ENCODE data around the gene RALGAPB. TPM values are rescaled to one million over a fixed set of nuclear protein-coding genes. Genes with fewer than 3 reads are reported as not detected.

RALGAPB gene
- total and polyA plus RNA-seq, 2 of the 13 experiments (the other 11 are each of a cell fraction or from before 2014, with no cell fraction given), result 17.6 to 30.6 TPM

DNA sequence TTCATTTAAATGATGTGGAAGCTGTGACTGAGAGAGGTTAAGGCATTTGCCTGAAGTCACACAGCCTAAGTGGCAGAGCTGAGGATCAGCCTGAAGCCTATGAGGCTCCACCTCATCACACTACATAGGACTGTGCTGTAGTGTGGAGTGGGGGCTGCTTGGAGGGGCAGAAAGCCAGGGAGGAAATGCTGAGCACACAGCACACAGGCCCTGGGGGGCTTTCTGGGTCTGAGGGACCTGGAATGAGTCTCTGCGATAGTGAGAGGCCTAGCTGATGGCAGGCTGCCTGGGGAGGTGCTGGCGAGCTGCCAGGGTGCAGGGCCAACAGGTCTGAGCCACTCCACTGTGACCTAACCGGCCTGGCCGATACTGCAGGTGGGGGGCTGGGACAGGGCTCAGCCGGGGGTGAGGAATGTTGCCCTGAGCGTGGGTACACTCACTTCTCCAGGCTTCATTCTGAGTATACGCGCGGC lies 126.8 kb downstream of the RALGAPB start (continued):
- TF ChIP-seq, protein P1, sequence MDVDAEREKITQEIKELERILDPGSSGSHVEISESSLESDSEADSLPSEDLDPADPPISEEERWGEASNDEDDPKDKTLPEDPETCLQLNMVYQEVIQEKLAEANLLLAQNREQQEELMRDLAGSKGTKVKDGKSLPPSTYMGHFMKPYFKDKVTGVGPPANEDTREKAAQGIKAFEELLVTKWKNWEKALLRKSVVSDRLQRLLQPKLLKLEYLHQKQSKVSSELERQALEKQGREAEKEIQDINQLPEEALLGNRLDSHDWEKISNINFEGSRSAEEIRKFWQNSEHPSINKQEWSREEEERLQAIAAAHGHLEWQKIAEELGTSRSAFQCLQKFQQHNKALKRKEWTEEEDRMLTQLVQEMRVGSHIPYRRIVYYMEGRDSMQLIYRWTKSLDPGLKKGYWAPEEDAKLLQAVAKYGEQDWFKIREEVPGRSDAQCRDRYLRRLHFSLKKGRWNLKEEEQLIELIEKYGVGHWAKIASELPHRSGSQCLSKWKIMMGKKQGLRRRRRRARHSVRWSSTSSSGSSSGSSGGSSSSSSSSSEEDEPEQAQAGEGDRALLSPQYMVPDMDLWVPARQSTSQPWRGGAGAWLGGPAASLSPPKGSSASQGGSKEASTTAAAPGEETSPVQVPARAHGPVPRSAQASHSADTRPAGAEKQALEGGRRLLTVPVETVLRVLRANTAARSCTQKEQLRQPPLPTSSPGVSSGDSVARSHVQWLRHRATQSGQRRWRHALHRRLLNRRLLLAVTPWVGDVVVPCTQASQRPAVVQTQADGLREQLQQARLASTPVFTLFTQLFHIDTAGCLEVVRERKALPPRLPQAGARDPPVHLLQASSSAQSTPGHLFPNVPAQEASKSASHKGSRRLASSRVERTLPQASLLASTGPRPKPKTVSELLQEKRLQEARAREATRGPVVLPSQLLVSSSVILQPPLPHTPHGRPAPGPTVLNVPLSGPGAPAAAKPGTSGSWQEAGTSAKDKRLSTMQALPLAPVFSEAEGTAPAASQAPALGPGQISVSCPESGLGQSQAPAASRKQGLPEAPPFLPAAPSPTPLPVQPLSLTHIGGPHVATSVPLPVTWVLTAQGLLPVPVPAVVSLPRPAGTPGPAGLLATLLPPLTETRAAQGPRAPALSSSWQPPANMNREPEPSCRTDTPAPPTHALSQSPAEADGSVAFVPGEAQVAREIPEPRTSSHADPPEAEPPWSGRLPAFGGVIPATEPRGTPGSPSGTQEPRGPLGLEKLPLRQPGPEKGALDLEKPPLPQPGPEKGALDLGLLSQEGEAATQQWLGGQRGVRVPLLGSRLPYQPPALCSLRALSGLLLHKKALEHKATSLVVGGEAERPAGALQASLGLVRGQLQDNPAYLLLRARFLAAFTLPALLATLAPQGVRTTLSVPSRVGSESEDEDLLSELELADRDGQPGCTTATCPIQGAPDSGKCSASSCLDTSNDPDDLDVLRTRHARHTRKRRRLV (CRISPR knock-in tag; IDR thresholded peaks at IDR 0.05), result no peak
- TF ChIP-seq ZNF737 (CRISPR knock-in tag; IDR thresholded peaks at IDR 0.05; ENCODE audit: borderline replicate concordance) (no peak), FLYWCH1 (CRISPR knock-in tag; IDR thresholded peaks at IDR 0.05) (no peak), MYC (CRISPR knock-in tag; IDR thresholded peaks at IDR 0.05; ENCODE audit: borderline replicate concordance) (no peak), XRCC5 (optimal IDR thresholded peaks at IDR 0.05; ENCODE audit: low read length) (no peak), BORCS8-MEF2B (CRISPR knock-in tag; IDR thresholded peaks at IDR 0.05) (no peak), TBP (CRISPR knock-in tag; IDR thresholded peaks at IDR 0.05) (no peak), ETV5 (CRISPR knock-in tag; IDR thresholded peaks at IDR 0.05; ENCODE audit: borderline replicate concordance) (0 out of 2 replicates have a peak, but pooled peaks have one; percentile 9), ZNF232 (CRISPR knock-in tag; IDR thresholded peaks at IDR 0.05; ENCODE audit: borderline replicate concordance) (no peak), CBX5 (CRISPR knock-in tag; IDR thresholded peaks at IDR 0.05; ENCODE audit: borderline replicate concordance) (peak; percentile 69; the same call in 1 of the 2 replicates), ZFP1 (CRISPR knock-in tag; IDR thresholded peaks at IDR 0.05) (no peak), SMYD3 (CRISPR knock-in tag; IDR thresholded peaks at IDR 0.05) (no peak), JUN (CRISPR knock-in tag; IDR thresholded peaks at IDR 0.05) (no peak), SP5 (CRISPR knock-in tag; IDR thresholded peaks at IDR 0.05; ENCODE audit: borderline replicate concordance, low read depth) (no peak), ZNF768 (CRISPR knock-in tag; IDR thresholded peaks at IDR 0.05) (peak; percentile 96), RFXANK (CRISPR knock-in tag; IDR thresholded peaks at IDR 0.05) (no peak), MYNN (CRISPR knock-in tag; IDR thresholded peaks at IDR 0.05; ENCODE audit: low read depth) (no peak), ZNF589 (CRISPR knock-in tag; conservative IDR thresholded peaks at IDR 0.05) (no peak), TOPORS (CRISPR knock-in tag; IDR thresholded peaks at IDR 0.05) (no peak), HNRNPH1 (optimal IDR thresholded peaks at IDR 0.05; ENCODE audit: low read depth, low read length) (no peak), ZNF850 (CRISPR knock-in tag; conservative IDR thresholded peaks at IDR 0.05) (no peak), ZNF451 (CRISPR knock-in tag; IDR thresholded peaks at IDR 0.05) (no peak), ZBTB8A (CRISPR knock-in tag; IDR thresholded peaks at IDR 0.05; ENCODE audit: borderline replicate concordance, low read depth) (no peak), ELF3 (CRISPR knock-in tag; IDR thresholded peaks at IDR 0.05) (peak; percentile 44; the same call in 1 of the 2 replicates)
- TF ChIP-seq, protein P2, sequence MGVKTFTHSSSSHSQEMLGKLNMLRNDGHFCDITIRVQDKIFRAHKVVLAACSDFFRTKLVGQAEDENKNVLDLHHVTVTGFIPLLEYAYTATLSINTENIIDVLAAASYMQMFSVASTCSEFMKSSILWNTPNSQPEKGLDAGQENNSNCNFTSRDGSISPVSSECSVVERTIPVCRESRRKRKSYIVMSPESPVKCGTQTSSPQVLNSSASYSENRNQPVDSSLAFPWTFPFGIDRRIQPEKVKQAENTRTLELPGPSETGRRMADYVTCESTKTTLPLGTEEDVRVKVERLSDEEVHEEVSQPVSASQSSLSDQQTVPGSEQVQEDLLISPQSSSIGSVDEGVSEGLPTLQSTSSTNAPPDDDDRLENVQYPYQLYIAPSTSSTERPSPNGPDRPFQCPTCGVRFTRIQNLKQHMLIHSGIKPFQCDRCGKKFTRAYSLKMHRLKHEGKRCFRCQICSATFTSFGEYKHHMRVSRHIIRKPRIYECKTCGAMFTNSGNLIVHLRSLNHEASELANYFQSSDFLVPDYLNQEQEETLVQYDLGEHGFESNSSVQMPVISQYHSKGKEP (CRISPR knock-in tag; IDR thresholded peaks at IDR 0.05), result no peak
- TF ChIP-seq, protein P3, sequence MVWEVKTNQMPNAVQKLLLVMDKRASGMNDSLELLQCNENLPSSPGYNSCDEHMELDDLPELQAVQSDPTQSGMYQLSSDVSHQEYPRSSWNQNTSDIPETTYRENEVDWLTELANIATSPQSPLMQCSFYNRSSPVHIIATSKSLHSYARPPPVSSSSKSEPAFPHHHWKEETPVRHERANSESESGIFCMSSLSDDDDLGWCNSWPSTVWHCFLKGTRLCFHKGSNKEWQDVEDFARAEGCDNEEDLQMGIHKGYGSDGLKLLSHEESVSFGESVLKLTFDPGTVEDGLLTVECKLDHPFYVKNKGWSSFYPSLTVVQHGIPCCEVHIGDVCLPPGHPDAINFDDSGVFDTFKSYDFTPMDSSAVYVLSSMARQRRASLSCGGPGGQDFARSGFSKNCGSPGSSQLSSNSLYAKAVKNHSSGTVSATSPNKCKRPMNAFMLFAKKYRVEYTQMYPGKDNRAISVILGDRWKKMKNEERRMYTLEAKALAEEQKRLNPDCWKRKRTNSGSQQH (CRISPR knock-in tag; IDR thresholded peaks at IDR 0.05; ENCODE audit: low read depth), result no peak
